ENCODE measurements around the gene LCN15.

DNA sequence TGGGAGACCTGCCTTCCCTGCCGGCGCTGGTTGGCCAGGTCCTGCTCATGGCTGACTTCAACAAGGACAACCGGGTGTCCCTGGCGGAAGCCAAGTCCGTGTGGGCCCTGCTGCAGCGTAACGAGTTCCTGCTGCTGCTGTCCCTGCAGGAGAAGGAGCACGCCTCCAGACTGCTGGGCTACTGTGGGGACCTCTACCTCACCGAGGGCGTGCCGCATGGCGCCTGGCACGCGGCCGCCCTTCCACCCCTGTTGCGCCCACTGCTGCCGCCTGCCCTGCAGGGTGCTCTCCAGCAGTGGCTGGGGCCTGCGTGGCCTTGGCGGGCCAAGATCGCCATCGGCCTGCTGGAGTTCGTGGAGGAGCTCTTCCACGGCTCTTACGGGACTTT is 41.4 kb downstream of the LCN15 start:
- TF ChIP-seq, protein P1, sequence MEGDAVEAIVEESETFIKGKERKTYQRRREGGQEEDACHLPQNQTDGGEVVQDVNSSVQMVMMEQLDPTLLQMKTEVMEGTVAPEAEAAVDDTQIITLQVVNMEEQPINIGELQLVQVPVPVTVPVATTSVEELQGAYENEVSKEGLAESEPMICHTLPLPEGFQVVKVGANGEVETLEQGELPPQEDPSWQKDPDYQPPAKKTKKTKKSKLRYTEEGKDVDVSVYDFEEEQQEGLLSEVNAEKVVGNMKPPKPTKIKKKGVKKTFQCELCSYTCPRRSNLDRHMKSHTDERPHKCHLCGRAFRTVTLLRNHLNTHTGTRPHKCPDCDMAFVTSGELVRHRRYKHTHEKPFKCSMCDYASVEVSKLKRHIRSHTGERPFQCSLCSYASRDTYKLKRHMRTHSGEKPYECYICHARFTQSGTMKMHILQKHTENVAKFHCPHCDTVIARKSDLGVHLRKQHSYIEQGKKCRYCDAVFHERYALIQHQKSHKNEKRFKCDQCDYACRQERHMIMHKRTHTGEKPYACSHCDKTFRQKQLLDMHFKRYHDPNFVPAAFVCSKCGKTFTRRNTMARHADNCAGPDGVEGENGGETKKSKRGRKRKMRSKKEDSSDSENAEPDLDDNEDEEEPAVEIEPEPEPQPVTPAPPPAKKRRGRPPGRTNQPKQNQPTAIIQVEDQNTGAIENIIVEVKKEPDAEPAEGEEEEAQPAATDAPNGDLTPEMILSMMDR (IDR thresholded peaks at IDR 0.05; ENCODE audit: low read depth, low read length, missing input control) = no peak
- TF ChIP-seq SP1 (IDR thresholded peaks at IDR 0.05) (no peak), TAF1 (conservative IDR thresholded peaks at IDR 0.05) (no peak), GABPA (IDR thresholded peaks at IDR 0.05 in 1 of 2, conservative IDR thresholded peaks at IDR 0.05 in 1 of 2) (no peak), YY1 (IDR thresholded peaks at IDR 0.05) (no peak), FOXA1 (IDR thresholded peaks at IDR 0.05) (no peak)
- TF ChIP-seq, protein P2, sequence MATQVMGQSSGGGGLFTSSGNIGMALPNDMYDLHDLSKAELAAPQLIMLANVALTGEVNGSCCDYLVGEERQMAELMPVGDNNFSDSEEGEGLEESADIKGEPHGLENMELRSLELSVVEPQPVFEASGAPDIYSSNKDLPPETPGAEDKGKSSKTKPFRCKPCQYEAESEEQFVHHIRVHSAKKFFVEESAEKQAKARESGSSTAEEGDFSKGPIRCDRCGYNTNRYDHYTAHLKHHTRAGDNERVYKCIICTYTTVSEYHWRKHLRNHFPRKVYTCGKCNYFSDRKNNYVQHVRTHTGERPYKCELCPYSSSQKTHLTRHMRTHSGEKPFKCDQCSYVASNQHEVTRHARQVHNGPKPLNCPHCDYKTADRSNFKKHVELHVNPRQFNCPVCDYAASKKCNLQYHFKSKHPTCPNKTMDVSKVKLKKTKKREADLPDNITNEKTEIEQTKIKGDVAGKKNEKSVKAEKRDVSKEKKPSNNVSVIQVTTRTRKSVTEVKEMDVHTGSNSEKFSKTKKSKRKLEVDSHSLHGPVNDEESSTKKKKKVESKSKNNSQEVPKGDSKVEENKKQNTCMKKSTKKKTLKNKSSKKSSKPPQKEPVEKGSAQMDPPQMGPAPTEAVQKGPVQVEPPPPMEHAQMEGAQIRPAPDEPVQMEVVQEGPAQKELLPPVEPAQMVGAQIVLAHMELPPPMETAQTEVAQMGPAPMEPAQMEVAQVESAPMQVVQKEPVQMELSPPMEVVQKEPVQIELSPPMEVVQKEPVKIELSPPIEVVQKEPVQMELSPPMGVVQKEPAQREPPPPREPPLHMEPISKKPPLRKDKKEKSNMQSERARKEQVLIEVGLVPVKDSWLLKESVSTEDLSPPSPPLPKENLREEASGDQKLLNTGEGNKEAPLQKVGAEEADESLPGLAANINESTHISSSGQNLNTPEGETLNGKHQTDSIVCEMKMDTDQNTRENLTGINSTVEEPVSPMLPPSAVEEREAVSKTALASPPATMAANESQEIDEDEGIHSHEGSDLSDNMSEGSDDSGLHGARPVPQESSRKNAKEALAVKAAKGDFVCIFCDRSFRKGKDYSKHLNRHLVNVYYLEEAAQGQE (IDR thresholded peaks at IDR 0.05) = no peak
- TF ChIP-seq, protein P3, sequence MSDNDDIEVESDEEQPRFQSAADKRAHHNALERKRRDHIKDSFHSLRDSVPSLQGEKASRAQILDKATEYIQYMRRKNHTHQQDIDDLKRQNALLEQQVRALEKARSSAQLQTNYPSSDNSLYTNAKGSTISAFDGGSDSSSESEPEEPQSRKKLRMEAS (IDR thresholded peaks at IDR 0.05) = no peak
- TF ChIP-seq, protein P4, sequence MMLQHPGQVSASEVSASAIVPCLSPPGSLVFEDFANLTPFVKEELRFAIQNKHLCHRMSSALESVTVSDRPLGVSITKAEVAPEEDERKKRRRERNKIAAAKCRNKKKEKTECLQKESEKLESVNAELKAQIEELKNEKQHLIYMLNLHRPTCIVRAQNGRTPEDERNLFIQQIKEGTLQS (IDR thresholded peaks at IDR 0.05) = no peak
- TF ChIP-seq, protein P5, sequence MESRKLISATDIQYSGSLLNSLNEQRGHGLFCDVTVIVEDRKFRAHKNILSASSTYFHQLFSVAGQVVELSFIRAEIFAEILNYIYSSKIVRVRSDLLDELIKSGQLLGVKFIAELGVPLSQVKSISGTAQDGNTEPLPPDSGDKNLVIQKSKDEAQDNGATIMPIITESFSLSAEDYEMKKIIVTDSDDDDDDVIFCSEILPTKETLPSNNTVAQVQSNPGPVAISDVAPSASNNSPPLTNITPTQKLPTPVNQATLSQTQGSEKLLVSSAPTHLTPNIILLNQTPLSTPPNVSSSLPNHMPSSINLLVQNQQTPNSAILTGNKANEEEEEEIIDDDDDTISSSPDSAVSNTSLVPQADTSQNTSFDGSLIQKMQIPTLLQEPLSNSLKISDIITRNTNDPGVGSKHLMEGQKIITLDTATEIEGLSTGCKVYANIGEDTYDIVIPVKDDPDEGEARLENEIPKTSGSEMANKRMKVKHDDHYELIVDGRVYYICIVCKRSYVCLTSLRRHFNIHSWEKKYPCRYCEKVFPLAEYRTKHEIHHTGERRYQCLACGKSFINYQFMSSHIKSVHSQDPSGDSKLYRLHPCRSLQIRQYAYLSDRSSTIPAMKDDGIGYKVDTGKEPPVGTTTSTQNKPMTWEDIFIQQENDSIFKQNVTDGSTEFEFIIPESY (IDR thresholded peaks at IDR 0.05) = no peak

Data from liver (tissue), 3 donors.